OCI-LY3 (cell line): ENCODE data around the gene GJA1.

Experiments
- H2AFZ ChIP-seq: fragments of 200-600, 300-600 bp; shearing (Covaris generic); 2 replicates; pipeline ENCODE4 v1.6.0; 2014; ENCODE audit warnings: antibody characterized with exemption, low read depth, low read length
- H3K27ac ChIP-seq: fragments of 200-600, 300-600 bp; sonication (generic); 2 replicates; pipeline ENCODE4 v1.5.1; 2014; ENCODE audit warnings: mild to moderate bottlenecking, low read length, moderate library complexity, mixed read lengths
- H3K27me3 ChIP-seq: fragments of 200-600, 300-600 bp; sonication (generic); 2 replicates; pipeline ENCODE4 v1.6.1; 2014; ENCODE audit warnings: low read depth, low read length, mixed read lengths
- H3K36me3 ChIP-seq: fragments of 200-600, 300-600 bp; sonication (generic); replicated peaks from 2 replicates; pipeline ENCODE3; 2014; ENCODE audit warnings: low read depth, low read length, mixed read lengths
- H3K4me1 ChIP-seq: fragments of 300-600, 200-600 bp; sonication (generic); 2 replicates; pipeline ENCODE4 v1.6.1; 2014; ENCODE audit warnings: low read length, mixed read lengths
- H3K4me2 ChIP-seq: fragments of 200-600, 300-600 bp; sonication (generic); 2 replicates; pipeline ENCODE4 v1.6.1; 2014; ENCODE audit warnings: low read length, mixed read lengths
- H3K4me3 ChIP-seq: fragments of 300-600, 200-600 bp; sonication (generic); 2 replicates; pipeline ENCODE4 v1.5.1; 2014; ENCODE audit warnings: antibody characterized with exemption, mild to moderate bottlenecking, low read length, moderate library complexity
- H3K79me2 ChIP-seq: fragments of 300-600, 200-600 bp; shearing (Covaris generic); 2 replicates; pipeline ENCODE4 v1.6.1; 2014; ENCODE audit warnings: mild to moderate bottlenecking, low read length, mixed read lengths
- H3K9ac ChIP-seq: fragments of 300-600, 200-600 bp; shearing (Covaris generic); 2 replicates; pipeline ENCODE4 v1.6.0; 2014; ENCODE audit warnings: mild to moderate bottlenecking, low read length, moderate library complexity
- H3K9me3 ChIP-seq: fragments of 200-600, 300-600 bp; shearing (Covaris generic); 2 replicates; pipeline ENCODE4 v1.6.1; 2014; ENCODE audit warnings: low read length, mixed read lengths; ENCODE audit not compliant: insufficient read depth
- H4K20me1 ChIP-seq: fragments of 200-600, 300-600 bp; sonication (generic); 2 replicates; pipeline ENCODE4 v1.6.1; 2016; ENCODE audit warnings: low read length, mixed read lengths; ENCODE audit not compliant: insufficient read depth
- CTCF ChIP-seq: fragments of 200-600, 300-600 bp; sonication (generic); IDR thresholded peaks from 2 replicates; pipeline ENCODE4 v1.5.1; 2014; ENCODE audit warnings: antibody characterized with exemption, low read length, low read depth
- EZH2phosphoT487 ChIP-seq: fragments of 200-600 bp; shearing (Covaris generic); IDR thresholded peaks from 2 replicates; pipeline ENCODE4 v1.6.1; 2018; ENCODE audit warnings: antibody characterized with exemption, mixed run types, low read depth

GJA1 gene

GRCh38 chr6:121434037-121434770 is 1.2 kb upstream of the GJA1 start:
- no peaks in the 10 kb centered on the region for H4K20me1 ChIP-seq
- no peaks in the 10 kb centered on the region for H3K27me3 ChIP-seq
- no peak for TF ChIP-seq EZH2phosphoT487
- no peak for TF ChIP-seq CTCF
- H2AFZ ChIP-seq, result no peak overlapping the region
- no peaks in the 10 kb centered on the region for H3K79me2 ChIP-seq
- no peaks in the 10 kb centered on the region for H3K36me3 ChIP-seq
- H3K4me1 ChIP-seq, result no peaks in the 10 kb centered on the region
- H3K4me3 ChIP-seq, result no peak overlapping the region
- H3K4me2 ChIP-seq, result no peak overlapping the region
- no peaks in the 10 kb centered on the region for H3K9me3 ChIP-seq
- no peak overlapping the region for H3K9ac ChIP-seq
- no peak overlapping the region for H3K27ac ChIP-seq

- H3K27ac ChIP-seq, result no peak overlapping the region
- TF ChIP-seq EZH2phosphoT487 (no peak), CTCF (no peak)
- no peak overlapping the region for H3K4me2 ChIP-seq
Observed at GRCh38 chr6:121436274-121436857, 920 bp downstream of the GJA1 start.

GRCh38 chr6:121436960-121437850 is 1.8 kb downstream of the GJA1 start:
- TF ChIP-seq CTCF, result no peak
- TF ChIP-seq EZH2phosphoT487, result no peak
- Histone ChIP-seq H3K36me3 (no peaks in the 10 kb centered on the region), H4K20me1 (no peaks in the 10 kb centered on the region), H3K27me3 (no peaks in the 10 kb centered on the region), H3K4me1 (no peaks in the 10 kb centered on the region), H3K4me3 (no peak overlapping the region), H3K9me3 (no peaks in the 10 kb centered on the region), H3K79me2 (no peaks in the 10 kb centered on the region), H3K27ac (no peak overlapping the region), H2AFZ (no peak overlapping the region), H3K4me2 (no peak overlapping the region), H3K9ac (no peak overlapping the region)

More at GRCh38 chr6:121436274-121436857, 920 bp downstream of the GJA1 start:
- Histone ChIP-seq H3K9ac (no peak overlapping the region), H3K36me3 (no peaks in the 10 kb centered on the region), H2AFZ (no peak overlapping the region), H3K4me1 (no peaks in the 10 kb centered on the region), H3K79me2 (no peaks in the 10 kb centered on the region), H3K4me3 (no peak overlapping the region), H4K20me1 (no peaks in the 10 kb centered on the region), H3K27me3 (no peaks in the 10 kb centered on the region), H3K9me3 (no peaks in the 10 kb centered on the region)
